Measurements from ENCODE around the gene ERCC6.
A peak's percentile ranks its signal among the peaks of the same experiment; 100 is the strongest.

The ERCC6 gene

DNA sequence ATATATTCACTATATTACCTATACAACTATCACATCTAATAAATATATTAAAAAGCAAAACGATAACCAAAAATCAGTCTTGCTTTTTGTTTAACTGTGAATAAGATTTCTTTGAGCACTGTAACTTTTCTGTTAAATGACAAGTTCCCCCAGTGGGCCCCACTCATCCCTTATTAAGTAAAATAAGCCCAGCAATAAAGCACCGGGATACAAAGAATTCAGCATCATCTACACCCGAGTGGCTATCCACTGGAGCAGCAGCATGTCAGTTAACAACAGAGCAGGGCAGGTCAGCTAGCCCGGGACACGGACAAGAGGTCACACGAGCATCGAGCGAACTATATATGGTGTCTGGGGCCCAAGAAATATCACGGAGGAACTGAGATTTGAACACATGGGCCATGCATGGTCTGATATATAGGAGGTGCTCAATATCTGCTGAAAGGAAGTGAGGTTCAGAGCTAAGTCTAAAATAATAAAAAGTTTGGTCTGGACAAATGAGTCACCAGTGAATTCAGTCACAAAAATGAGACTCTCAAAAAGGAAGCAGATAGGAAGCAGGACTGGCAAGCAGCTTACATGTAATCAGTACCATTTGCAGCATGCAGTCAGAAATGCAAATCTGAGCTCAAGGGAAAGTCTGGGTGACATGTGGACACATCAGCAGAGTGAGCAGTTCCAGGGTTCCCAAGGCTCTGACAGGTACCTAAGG is 4.1 kb downstream of the ERCC6 start:
- no peak overlapping the region for H3K27ac Mint-ChIP-seq
- CTCF ChIA-PET: interaction anchor here (1.0 kb wide), 1 partner anchor 58 kb away, joined by 3 read pairs; no protein-coding TSS in a partner anchor
- H3K27me3 Mint-ChIP-seq: peaks cover 9% of the 10 kb centered on the region
- H3K4me3 Mint-ChIP-seq: no peak overlapping the region
- DNase-seq: no peak
- peaks cover 43% of the 10 kb centered on the region for H3K4me1 Mint-ChIP-seq
- peaks cover 20% of the 10 kb centered on the region for H3K36me3 Mint-ChIP-seq
- no peaks in the 10 kb centered on the region for H3K9me3 Mint-ChIP-seq

DNA sequence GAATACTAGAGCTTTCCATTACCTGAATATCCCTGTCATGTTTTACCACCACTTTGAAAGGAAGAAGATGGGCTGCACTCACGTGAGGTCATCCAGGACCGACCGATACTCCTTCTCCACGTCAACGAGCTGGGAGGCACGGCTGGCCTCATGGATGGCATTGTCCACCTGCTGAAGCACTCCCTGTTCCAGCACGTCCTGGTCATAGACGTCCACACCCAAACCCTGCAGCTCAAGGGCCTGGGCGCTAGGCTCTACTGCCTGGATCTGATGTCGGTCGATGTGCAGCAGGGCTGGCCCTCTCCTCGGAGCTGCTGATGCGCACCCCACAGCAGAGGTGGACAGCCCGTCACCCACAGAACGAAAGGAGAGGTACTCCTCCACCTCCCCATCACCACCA is 6.5 kb downstream of the ERCC6 start:
- Mint-ChIP-seq H3K27ac (no peak overlapping the region), H3K36me3 (peaks cover 29% of the 10 kb centered on the region), H3K27me3 (no peaks in the 10 kb centered on the region), H3K4me1 (peaks cover 25% of the 10 kb centered on the region), H3K9me3 (no peaks in the 10 kb centered on the region), H3K4me3 (no peak overlapping the region)
- DNase-seq: no peak
- CTCF ChIA-PET: interaction anchor here (1.0 kb wide), 1 partner anchor 21 kb away, joined by 3 read pairs; no protein-coding TSS in a partner anchor

DNA sequence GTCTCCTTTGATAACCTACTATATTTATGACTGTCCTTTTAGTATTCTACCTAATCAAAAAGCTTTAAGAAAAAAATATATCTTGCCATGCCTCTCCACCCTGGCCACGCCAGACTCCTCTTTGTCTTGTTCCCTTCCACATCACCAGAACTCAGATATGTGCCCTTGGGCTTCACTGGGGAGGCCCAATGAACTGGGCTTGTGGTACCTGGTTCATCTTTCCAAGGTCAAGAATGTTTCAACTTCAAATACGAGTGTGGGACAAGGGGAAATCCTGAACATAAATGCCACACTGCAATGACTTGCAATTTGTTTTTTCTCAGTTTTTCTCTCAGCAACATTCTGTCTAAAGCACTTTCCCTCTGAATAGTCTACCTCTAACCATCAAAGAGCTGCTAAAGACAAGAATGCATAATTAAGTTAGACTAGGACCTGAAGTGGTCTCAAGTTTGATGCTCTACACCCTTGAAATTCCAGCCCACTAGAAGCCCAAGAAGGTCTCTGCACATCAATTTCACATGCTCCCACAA is 9.9 kb downstream of the ERCC6 start:
- CTCF ChIA-PET: no interaction called here
- no peak overlapping the region for H3K27ac Mint-ChIP-seq
- H3K9me3 Mint-ChIP-seq: no peaks in the 10 kb centered on the region
- peaks cover 41% of the 10 kb centered on the region for H3K36me3 Mint-ChIP-seq
- peaks cover 3% of the 10 kb centered on the region for H3K4me1 Mint-ChIP-seq
- H3K27me3 Mint-ChIP-seq: no peaks in the 10 kb centered on the region
- DNase-seq: no peak
- H3K4me3 Mint-ChIP-seq: no peak overlapping the region

DNA sequence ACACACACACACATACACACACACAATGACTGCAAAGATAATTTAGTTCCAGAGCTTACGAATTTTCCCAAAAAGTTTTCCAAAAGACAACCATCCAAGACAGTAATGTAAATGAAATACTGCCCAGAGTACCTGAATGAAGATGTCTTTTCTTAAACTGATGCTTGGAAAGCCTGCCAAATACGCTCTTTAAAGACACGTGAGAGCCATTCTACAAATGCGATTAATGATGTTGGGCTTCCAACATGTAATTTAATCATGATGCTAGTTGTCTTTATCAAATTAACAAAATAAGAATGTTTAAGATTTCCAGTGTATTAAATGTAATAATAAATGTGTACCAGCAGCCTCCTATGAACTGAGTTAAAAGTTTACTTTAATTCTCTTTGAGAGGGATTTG is 11.1 kb downstream of the ERCC6 start:
- Mint-ChIP-seq H3K36me3 (peaks cover 45% of the 10 kb centered on the region), H3K27ac (no peak overlapping the region), H3K4me3 (no peak overlapping the region), H3K27me3 (no peaks in the 10 kb centered on the region), H3K4me1 (peaks cover 3% of the 10 kb centered on the region), H3K9me3 (no peaks in the 10 kb centered on the region)
- DNase-seq: no peak
- CTCF ChIA-PET: no interaction called here

DNA sequence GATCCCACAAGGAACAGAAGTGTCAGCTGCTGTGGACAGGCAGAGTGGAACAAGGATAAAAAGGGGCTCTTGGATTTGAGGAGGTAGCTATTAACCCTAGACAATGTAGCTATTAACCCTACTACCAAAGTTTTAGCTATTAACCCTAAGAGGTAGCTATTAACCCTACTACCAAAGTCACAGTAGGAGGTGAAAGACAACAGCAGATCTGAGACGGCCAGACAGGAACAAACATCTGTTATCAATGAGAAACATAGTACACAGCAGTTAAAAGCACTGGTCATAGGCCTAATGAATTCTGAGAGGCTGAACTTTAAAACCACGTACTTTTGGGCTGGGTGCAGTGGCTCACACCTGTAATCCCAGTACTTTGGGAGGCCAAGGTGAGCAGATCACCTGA is 11.9 kb downstream of the ERCC6 start:
- CTCF ChIA-PET: no interaction called here
- Mint-ChIP-seq H3K27ac (no peak overlapping the region), H3K36me3 (peaks cover 42% of the 10 kb centered on the region), H3K4me3 (no peak overlapping the region), H3K27me3 (no peaks in the 10 kb centered on the region), H3K4me1 (peaks cover 3% of the 10 kb centered on the region), H3K9me3 (no peaks in the 10 kb centered on the region)
- no peak for DNase-seq

DNA sequence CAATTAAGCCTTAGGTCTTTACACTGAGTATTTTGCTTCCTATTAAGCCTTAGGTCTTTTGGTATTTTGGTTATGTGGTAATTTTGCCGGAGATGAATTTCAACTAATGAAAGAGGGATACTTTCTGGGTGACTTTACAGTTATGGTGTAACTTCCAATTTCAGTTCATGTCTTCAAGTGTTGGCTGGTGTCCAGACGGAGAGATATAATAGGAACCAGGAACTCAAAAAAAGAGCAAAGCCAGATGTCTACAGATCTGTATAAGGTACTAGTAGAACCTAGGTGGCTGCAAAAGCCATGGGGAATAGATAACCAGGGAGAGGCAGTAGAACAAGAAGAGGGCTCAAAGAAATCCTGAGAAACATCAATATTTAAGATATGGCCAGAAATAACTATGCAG is 12.3 kb downstream of the ERCC6 start:
- Mint-ChIP-seq H3K4me3 (no peak overlapping the region), H3K27me3 (no peaks in the 10 kb centered on the region), H3K36me3 (peaks cover 38% of the 10 kb centered on the region), H3K4me1 (peaks cover under 1% of the 10 kb centered on the region), H3K27ac (no peak overlapping the region), H3K9me3 (no peaks in the 10 kb centered on the region)
- CTCF ChIA-PET: no interaction called here
- no peak for DNase-seq

DNA sequence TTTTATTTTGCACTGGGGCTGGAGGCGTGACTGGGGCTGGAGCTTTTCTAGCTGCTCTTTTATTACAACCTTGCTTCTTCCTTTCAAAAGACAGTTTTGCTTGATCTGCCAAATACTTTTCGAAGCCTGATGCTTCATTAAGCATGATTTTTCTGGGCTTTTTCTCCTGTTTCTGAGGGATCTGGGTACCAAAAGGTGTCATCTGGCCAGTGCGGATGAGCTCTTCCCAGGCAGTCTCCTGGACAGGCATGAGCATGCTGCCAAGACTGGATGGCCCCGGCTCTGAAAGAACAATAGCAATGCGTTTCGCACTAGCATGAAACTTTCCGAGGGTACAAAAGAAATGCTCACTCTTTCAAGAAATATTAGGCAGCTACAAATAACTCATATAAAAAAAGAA is 14.4 kb downstream of the ERCC6 start:
- peaks cover 38% of the 10 kb centered on the region for H3K36me3 Mint-ChIP-seq
- no peak for DNase-seq

DNA sequence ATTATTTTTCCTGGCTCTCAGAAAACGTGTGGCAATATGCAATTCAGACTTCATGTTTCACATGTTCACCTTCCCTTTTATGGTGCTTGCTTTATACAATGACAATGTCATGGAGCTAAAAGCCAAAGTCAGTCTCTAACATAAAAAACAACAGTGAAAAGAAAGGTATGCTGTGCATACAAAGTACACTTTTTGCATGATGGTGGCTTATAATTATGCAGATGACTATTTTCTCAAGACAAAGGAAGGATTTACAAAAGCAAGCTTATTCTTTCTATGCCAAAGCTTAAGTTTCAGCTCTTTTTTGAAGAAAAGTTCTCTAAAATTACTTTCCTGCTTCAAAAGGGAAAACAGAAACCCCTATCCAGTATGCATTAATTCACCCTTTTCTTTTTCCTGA is 15.6 kb downstream of the ERCC6 start:
- Mint-ChIP-seq H3K27me3 (no peaks in the 10 kb centered on the region), H3K27ac (no peak overlapping the region), H3K4me1 (no peaks in the 10 kb centered on the region), H3K36me3 (peaks cover 37% of the 10 kb centered on the region), H3K9me3 (no peaks in the 10 kb centered on the region), H3K4me3 (no peak overlapping the region)
- no peak for DNase-seq
- CTCF ChIA-PET: interaction anchor here (1.0 to 3.4 kb wide), 6 partner anchors 10 to 867 kb away, joined by 3 to 11 read pairs (median 4); no protein-coding TSS in a partner anchor

More for the DNA sequence above, 14.4 kb downstream of the ERCC6 start:
- no peak overlapping the region for H3K27ac Mint-ChIP-seq
- no peaks in the 10 kb centered on the region for H3K9me3 Mint-ChIP-seq
- H3K4me3 Mint-ChIP-seq: no peak overlapping the region
- CTCF ChIA-PET: interaction anchor here (1.1 to 2.5 kb wide), 6 partner anchors 9 to 117 kb away, joined by 3 to 8 read pairs (median 3); no protein-coding TSS in a partner anchor
- no peaks in the 10 kb centered on the region for H3K4me1 Mint-ChIP-seq
- no peaks in the 10 kb centered on the region for H3K27me3 Mint-ChIP-seq

DNA sequence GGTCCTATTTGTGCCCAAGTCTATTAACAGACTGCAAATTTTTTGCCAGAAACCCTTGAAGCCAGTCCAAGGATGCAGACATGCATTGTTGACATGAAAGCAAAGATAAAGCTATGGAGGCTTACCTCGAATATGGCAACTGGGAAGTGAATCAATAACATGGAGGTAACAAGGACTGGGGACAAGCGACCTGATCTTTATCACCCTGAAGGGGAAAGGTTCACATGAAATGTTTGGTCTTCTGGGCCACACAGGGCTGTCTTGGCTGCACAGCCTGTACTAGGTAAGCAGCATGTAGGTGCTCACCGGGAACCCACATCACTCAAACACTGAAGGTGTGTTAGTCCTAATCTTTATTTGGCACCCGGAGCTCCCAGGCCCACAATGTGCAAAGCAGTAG is 17.9 kb downstream of the ERCC6 start:
- no peaks in the 10 kb centered on the region for H3K27me3 Mint-ChIP-seq
- no peak overlapping the region for H3K4me3 Mint-ChIP-seq
- H3K27ac Mint-ChIP-seq: no peak overlapping the region
- H3K9me3 Mint-ChIP-seq: no peaks in the 10 kb centered on the region
- peaks cover 28% of the 10 kb centered on the region for H3K36me3 Mint-ChIP-seq
- DNase-seq: no peak
- H3K4me1 Mint-ChIP-seq: no peaks in the 10 kb centered on the region
- CTCF ChIA-PET: interaction anchor here (1.1 to 3.4 kb wide), 3 partner anchors 9 to 863 kb away, joined by 3 to 11 read pairs (median 11); no protein-coding TSS in a partner anchor

DNA sequence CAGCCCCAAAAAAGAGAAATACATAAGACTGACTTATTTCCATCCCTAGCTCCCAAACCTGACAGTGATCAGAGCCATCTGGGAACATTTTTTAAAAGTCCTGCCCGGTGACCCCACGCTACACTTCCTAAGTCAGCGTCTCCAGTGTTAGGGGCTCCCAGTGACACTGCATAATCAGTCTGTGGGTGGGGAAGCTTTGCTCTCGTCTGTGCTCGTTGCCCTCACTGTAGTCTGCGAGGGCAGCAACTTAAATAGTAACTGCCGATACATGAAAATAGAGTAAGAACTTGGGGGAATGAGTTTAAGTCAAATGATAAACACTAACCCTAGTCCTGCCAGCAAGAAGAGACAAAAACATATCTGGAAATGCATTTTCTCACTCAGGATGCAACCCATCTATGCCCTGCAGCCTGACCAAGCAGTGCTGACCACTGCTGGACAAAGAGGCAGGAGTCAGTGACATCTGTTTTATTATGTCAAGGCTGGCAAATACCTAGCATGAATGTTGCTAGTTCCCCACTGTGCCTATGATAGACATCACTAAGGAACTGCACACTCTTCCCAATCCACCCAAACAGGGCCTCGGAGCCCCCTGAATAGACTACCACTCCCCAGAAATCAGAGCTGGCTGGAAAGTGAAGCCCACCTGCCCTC is 18.7 kb downstream of the ERCC6 start:
- CTCF ChIA-PET: interaction anchor here (1.1 to 3.5 kb wide), 10 partner anchors 9 to 864 kb away, joined by 3 to 47 read pairs (median 6); partner anchors contain the start of gene ERCC6
- no peaks in the 10 kb centered on the region for H3K9me3 Mint-ChIP-seq
- H3K4me3 Mint-ChIP-seq: no peak overlapping the region
- H3K27ac Mint-ChIP-seq: no peak overlapping the region
- no peaks in the 10 kb centered on the region for H3K4me1 Mint-ChIP-seq
- H3K36me3 Mint-ChIP-seq: peaks cover 23% of the 10 kb centered on the region
- no peaks in the 10 kb centered on the region for H3K27me3 Mint-ChIP-seq
- DNase-seq: no peak

DNA sequence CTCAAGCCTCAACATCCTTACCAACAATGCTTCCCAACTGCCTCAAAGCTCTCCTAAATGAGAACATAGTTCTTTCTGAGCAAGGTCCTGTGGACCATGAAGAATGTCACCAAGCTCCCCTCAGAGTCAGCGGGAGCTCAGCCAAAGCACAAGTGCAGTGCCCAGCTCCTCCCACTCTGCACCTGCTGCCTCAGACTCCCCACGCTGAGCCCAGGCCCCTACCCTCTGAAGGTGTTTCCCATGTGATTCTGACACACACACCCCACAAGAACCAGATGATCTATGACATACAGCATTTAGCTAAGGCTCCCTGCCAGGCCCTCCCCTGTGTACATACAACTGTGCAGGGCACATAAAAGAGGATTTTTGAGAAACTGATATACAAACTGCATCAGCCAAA is 19.2 kb downstream of the ERCC6 start:
- Mint-ChIP-seq H3K9me3 (no peaks in the 10 kb centered on the region), H3K4me3 (no peak overlapping the region), H3K27ac (no peak overlapping the region), H3K4me1 (no peaks in the 10 kb centered on the region), H3K27me3 (no peaks in the 10 kb centered on the region), H3K36me3 (peaks cover 23% of the 10 kb centered on the region)
- CTCF ChIA-PET: interaction anchor here (1.3 to 3.5 kb wide), 7 partner anchors 9 to 863 kb away, joined by 4 to 47 read pairs (median 6); partner anchors contain the start of gene ERCC6
- no peak for DNase-seq

DNA sequence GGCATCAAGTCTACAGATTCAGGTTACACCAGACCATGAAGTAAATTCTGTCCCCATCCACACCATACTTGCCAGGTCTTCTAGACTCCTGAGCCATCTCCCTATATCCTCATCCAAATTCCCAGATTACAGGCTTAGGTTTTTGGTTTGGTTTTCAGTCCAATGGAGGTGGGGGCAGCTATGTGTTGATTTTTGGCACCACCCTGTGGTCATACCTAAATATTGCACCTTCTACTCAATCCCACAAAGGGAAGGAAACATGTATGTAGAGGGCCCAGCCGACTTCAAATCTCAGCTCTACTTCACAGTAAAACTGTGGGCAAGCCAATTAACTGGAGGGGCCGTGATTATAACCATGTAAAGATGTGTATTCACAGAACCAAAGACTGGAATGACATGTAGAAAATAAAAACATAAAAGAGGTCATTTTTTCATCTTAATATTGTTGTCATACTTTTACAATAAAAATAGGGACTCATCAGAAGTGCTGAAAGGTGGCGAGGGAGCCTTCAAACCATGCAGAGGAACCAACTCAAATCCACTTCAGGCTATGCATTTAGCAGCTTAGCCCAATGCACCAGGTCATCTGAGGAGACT is 19.8 kb downstream of the ERCC6 start:
- Mint-ChIP-seq H3K9me3 (no peaks in the 10 kb centered on the region), H3K27me3 (no peaks in the 10 kb centered on the region), H3K4me1 (no peaks in the 10 kb centered on the region), H3K27ac (no peak overlapping the region), H3K4me3 (no peak overlapping the region), H3K36me3 (peaks cover 17% of the 10 kb centered on the region)
- peak; percentile 50 for DNase-seq
- CTCF ChIA-PET: interaction anchor here (1.3 to 3.5 kb wide), 7 partner anchors 8 to 863 kb away, joined by 4 to 47 read pairs (median 6); partner anchors contain the start of gene ERCC6

DNA sequence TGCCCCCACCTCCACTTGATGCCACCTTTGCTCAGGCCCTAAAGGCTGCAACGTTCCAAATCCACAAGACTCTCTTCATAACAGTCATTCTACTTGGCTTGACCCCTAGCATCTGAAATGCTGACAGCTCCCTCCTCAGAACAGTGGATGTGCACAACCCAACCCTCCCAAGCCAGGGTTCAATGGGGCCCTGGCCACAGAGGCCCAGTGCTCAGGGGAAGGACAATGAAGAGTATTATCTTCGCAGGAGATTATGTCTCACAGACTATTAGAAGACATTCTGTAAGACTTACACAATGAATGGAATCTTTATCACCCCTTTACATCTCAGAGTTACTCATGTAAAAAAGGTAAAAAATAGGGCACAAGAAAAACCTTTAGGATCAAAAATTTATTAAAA is 20.4 kb downstream of the ERCC6 start:
- DNase-seq: no peak
- Mint-ChIP-seq H3K9me3 (no peaks in the 10 kb centered on the region), H3K36me3 (peaks cover 15% of the 10 kb centered on the region), H3K4me3 (no peak overlapping the region), H3K27ac (no peak overlapping the region), H3K27me3 (no peaks in the 10 kb centered on the region), H3K4me1 (no peaks in the 10 kb centered on the region)
- CTCF ChIA-PET: interaction anchor here (1.7 to 3.5 kb wide), 4 partner anchors 8 to 127 kb away, joined by 5 to 47 read pairs (median 8); partner anchors contain the start of gene ERCC6
